HepG2 (cell line): ENCODE measurements around the gene KRT13. TPM values are rescaled to one million over a fixed set of nuclear protein-coding genes. Genes with fewer than 3 reads are reported as not detected.

ENCODE experiments used
- CBX5 ChIP-seq: sonication (generic); formaldehyde crosslinking; IDR thresholded peaks from 2 replicates; pipeline ENCODE4 v1.4.0; 2020; ENCODE audit warnings: missing genetic modification reagents, borderline replicate concordance
- FOSL1 ChIP-seq: sonication (generic); formaldehyde crosslinking; IDR thresholded peaks from 2 replicates; pipeline ENCODE4 v1.9.0; 2021; ENCODE audit warnings: missing genetic modification reagents, borderline replicate concordance
- KLF6 ChIP-seq: IDR thresholded peaks from 2 replicates; pipeline ENCODE4 v1.8.0; 2016; ENCODE audit warnings: missing biosample characterization, missing genetic modification reagents
- MAFF ChIP-seq: IDR thresholded peaks from 2 replicates; pipeline ENCODE4 v1.6.1; 2011; ENCODE audit warnings: low read depth, low read length, improper control_type of control experiment
- MYC ChIP-seq: sonication (generic); formaldehyde crosslinking; IDR thresholded peaks from 2 replicates; pipeline ENCODE4 v1.9.0; 2021; ENCODE audit warnings: missing genetic modification reagents, borderline replicate concordance
- NFAT5 ChIP-seq: sonication (generic); formaldehyde crosslinking; IDR thresholded peaks from 2 replicates; pipeline ENCODE4 v1.4.0; 2020; ENCODE audit warnings: missing genetic modification reagents
- RAD21 ChIP-seq: fragments of 450-650 bp; formaldehyde crosslinking; IDR thresholded peaks from 2 replicates; pipeline ENCODE4 v1.5.0; 2020; ENCODE audit warnings: mild to moderate bottlenecking
- TFDP2 ChIP-seq: sonication (generic); formaldehyde crosslinking; IDR thresholded peaks from 2 replicates; pipeline ENCODE4 v1.4.0; 2020; ENCODE audit warnings: missing genetic modification reagents
- ZFY ChIP-seq: sonication (generic); formaldehyde crosslinking; IDR thresholded peaks from 2 replicates; pipeline ENCODE4 v1.4.0; 2020; ENCODE audit warnings: missing genetic modification reagents
- ZNF318 ChIP-seq: sonication (generic); formaldehyde crosslinking; IDR thresholded peaks from 2 replicates; pipeline ENCODE4 v1.4.0; 2020; ENCODE audit warnings: mild to moderate bottlenecking, missing genetic modification reagents
- ZNF383 ChIP-seq: sonication (generic); formaldehyde crosslinking; IDR thresholded peaks from 2 replicates; pipeline ENCODE4 v1.4.0; 2020; ENCODE audit warnings: missing genetic modification reagents, mild to moderate bottlenecking, borderline replicate concordance
- ZNF557 ChIP-seq: sonication (generic); formaldehyde crosslinking; IDR thresholded peaks from 2 replicates; pipeline ENCODE4 v1.4.0; 2020; ENCODE audit warnings: missing genetic modification reagents
- ZNF720 ChIP-seq: sonication (generic); formaldehyde crosslinking; IDR thresholded peaks from 2 replicates; pipeline ENCODE4 v1.4.0; 2020; ENCODE audit warnings: missing genetic modification reagents
- ZNF839 ChIP-seq: sonication (generic); formaldehyde crosslinking; IDR thresholded peaks from 2 replicates; pipeline ENCODE4 v1.4.0; 2020; ENCODE audit warnings: missing genetic modification reagents, mild to moderate bottlenecking, borderline replicate concordance
- polyA plus RNA-seq, 8 experiments: library from polyadenylated mRNA; depleted of rRNA in 3 of 8; stranded (reverse) in 7 of 8; unstranded in 1 of 8; fragments of >200 nt; fragmentation: Illumina TruSeq in 4 of 8; extraction: Trizol in 4 of 8; gene quantifications; 2 replicates each; pipeline versions ENCODE4 v1.2.1 to v1.2.3, GENCODE V29; 2011 to 2016; ENCODE audit warnings: low read depth in 4 of 8, missing spikeins in 1 of 8, mixed read lengths in 1 of 8; ENCODE audit not compliant: insufficient read depth in 1 of 8
- total RNA-seq, 5 experiments: library from RNA; depleted of rRNA; stranded (reverse); fragments of >200 nt; fragmentation: Illumina TruSeq; extraction: Trizol; gene quantifications; 2 replicates each; pipeline ENCODE4 v1.2.3, GENCODE V29; 2016; ENCODE audit warnings: low read depth in 1 of 5

KRT13 gene
- total and polyA plus RNA-seq, 2 of the 13 experiments (the other 11 are each of a cell fraction or from before 2014, with no cell fraction given), result not detected

GRCh38 chr17:41486809-41487530, 18.4 kb downstream of the KRT13 start (continued):
- TF ChIP-seq MAFF, result no peak
- TF ChIP-seq TFDP2 (CRISPR knock-in tag), result no peak
- TF ChIP-seq FOSL1 (CRISPR knock-in tag), result no peak
- 0 out of 2 replicates have a peak, but pooled peaks have one; percentile 26 for TF ChIP-seq NFAT5 (CRISPR knock-in tag)
- TF ChIP-seq ZNF383, result no peak
- no peak for TF ChIP-seq ZNF839
- TF ChIP-seq ZNF318, result no peak
- peak; percentile 78 for TF ChIP-seq RAD21 (CRISPR knock-in tag)
- 0 out of 2 replicates have a peak, but pooled peaks have one; percentile 25 for TF ChIP-seq MYC (CRISPR knock-in tag)
- TF ChIP-seq ZFY (CRISPR knock-in tag), result peak; percentile 46; the same call in 1 of the 2 replicates
- no peak for TF ChIP-seq ZNF557 (CRISPR knock-in tag)
- TF ChIP-seq ZNF720, result no peak
- no peak for TF ChIP-seq CBX5
- no peak for TF ChIP-seq KLF6 (CRISPR knock-in tag)
